ENCODE results near the gene FOXK1.
"Not testable (repeated sequence)": the region's sequence is repeated elsewhere in the genome, so short reads cannot be mapped to it uniquely, and the experiment has no call there.

FOXK1 gene

DNA sequence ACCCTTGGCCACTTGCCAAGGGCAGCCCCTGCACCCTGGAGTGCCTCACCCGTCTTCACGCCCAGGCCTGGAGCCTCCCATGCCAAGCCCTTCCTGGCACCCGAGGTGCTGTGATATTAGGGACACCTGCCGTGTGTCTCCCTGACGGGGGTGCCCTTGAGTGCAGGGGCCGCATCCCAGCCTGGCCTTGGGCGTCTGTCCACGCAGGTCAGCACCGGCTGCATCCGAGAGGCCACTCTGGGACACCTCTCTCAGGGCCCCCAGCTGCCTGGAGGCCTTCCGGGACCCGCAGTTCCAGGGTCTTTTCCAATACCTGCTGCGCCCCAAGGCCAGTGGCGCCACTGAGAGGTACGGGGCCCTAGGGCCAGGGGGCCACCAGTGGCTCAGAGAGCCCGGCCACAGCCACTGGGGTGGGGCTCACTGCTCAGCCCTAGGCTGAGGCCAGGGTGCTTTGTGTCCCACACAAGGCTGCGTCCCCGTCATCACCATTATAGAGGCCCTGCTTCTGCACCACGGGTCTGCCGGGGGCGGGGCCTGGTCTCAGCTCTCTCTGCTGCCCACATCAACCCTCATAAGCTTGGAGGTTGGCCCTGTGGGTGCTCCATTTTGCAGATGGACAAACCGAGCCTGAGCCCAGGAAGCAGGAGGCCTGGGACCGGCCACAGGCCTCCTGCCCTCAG, 106.0 kb downstream of the FOXK1 start:
- no peak for DNase-seq

GRCh38 chr7:4788627-4789189, 106.6 kb downstream of the FOXK1 start:
- no peak for DNase-seq

GRCh38 chr7:4789194-4790077, 107.3 kb downstream of the FOXK1 start:
- DNase-seq, result no peak

- DNase-seq, result no peak
Observed at GRCh38 chr7:4790078-4790465, 108.0 kb downstream of the FOXK1 start.

- DNase-seq, result no peak
Observed at GRCh38 chr7:4790516-4790991, 108.5 kb downstream of the FOXK1 start.

GRCh38 chr7:4791101-4791737, 109.1 kb downstream of the FOXK1 start:
- DNase-seq, result no peak

DNA sequence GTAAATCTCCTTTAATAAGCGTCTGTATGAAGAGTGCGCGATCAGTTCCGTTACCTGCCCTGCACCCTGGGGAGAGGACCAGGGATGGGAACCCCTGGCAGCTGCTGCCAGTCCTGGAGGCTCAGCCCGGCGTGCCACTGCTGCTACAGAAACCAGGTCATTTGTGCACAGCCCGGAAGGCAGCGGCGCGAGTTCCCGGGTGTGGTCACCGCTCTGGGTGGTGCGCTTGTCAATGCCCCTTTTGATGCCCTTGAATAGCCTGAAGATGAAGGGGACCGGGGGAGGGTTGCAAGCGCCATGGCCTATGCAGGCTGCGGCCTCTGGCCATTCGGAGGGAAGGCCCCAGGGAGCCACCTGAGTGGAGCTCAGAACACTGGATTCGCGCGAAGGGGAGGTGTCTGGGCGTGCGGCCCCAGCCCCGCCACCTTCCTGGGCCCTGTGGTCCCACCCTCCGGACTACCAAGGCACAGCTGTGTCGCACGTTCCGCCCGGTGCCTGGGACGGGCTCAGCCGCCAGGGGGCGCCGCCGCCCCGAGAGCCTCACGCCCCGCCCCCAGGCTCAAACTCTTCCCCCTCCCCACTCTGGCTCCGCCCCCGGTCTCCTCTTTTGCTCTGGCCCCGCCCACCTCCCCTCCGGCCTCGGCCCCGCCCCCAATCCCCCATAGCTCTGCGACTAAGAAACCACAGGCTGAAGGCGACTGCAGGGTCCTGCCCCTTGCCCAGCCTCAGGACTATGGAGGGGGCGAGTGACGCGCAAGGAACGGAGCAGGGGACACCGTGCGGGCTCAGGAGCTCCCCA, 109.8 kb downstream of the FOXK1 start:
- peak; percentile 91 for DNase-seq

DNA sequence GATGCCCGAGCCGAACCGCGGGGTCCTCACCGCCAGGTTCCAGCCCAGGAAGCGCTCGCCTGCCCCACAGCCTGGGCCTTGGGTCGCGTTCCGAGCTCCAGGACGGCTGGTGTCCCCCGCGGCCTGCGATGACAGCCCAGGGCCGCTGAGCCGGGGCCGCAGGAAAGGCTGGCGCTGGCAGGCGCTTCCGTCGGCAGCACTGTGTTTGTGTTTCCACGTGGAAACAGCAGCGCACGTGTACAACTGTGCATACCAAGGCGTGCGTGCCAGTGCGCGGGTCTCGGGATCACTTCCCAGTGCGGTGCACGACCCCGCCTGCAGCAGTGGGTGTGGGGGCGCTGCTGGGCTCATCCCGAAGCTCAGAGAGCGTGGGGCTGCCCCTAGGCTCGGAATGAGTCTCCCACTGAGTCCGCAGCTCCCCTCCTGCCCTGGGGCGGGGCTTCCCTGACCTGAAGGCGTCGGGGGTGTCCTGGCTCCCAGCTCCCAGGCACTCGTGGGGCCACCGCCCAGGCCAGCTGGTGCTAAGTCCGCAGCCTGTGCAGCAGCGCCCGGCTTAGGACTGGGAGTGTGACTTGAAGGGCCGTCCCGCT, 110.5 kb downstream of the FOXK1 start:
- DNase-seq, result no peak

DNA sequence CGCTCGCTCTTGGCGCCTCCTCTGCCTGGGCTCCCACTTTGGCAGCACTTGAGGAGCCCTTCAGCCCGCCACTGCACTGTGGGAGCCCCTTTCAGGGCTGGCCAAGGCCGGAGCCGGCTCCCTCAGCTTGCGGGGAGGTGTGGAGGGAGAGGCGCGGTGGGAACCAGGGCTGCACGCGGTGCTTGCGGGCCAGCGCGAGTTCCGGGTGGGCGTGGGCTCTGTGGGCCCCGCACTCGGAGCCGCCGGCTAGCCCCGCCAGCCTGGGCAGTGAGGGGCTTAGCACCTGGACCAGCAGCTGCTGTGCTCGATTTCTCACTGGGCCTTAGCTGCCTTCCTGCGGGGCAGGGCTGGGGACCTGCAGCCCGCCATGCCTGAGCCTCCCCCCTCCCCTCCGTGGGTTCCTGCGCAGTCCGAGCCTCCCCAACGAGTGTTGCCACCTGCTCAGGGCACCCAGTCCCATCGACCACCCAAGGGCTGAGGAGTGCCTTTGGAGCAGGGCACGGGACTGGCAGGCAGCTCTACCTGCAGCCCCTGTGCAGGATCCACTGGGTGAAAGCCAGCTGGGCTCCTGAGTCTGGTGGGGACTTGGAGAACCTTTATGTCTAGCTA, 111.4 kb downstream of the FOXK1 start:
- DNase-seq, result not testable (repeated sequence)

DNA sequence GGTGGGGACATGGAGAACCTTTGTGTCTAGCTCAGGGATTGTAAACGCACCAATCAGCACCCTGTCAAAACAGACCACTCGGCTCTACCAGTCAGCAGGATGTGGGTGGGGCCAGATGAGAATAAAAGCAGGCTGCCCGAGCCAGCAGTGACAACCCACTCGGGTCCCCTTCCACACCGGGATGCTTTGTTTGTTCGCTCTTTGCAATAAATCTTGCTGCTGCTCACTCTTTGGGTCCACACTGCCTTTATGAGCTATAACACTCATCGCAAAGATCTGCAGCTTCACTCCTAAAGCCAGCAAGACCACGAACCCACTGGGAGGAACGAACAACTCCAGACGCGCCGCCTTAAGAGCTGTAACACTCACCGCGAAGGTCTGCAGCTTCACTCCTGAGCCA, 112.1 kb downstream of the FOXK1 start:
- not testable (repeated sequence) for DNase-seq

DNA sequence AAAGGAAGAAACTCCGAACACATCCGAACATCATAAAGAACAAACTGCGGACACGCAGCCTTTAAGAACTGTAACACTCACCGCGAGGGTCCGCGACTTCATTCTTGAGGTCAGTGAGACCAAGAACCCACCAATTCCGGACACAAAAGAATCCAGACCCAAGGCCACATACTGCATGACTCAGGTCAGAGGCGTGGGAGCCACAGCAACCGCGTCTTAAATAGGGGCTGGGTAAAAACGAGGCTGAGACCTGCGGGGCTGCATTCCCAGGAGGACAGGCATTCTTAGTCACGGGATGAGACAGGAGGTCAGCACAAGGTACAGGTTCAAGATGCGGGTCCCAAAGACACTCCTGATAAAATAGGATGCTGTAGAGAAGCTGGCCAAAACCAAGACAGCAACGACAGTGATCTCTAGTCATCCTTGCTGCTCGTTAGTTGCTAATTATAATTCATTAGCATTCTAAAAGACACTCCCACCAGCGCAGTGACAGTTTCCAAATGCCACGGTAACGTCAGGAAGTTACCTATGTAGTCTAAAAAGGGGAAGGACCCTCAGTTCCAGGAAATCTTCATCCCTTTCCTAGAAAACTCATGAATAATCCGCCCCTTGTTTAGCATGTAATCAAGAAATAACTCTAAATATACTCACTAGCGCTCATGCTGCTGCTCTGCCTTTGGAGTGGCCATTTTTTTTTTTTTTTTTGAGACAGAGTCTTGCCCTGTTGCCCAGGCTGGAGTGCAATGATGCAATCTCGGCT, 112.7 kb downstream of the FOXK1 start:
- DNase-seq, result no peak

DNA sequence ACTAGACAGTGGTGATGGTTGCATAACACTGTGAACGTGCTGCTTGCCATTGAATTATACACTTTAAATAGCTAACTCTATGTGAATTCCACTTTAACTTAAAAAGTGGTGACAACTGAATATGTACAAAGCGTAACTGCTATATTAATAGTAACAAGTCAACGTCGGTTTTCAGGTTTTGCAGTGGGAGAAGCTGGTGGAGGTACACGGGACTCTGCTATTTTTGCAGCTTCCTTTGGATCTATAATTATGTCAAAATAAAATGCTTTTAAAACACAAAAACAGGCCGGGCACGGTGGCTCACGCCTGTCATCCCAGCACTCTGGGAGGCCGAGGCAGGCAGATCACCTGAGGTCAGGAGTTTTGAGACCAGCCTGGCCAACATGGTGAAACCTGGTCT, 114.4 kb downstream of the FOXK1 start:
- DNase-seq, result no peak

DNA sequence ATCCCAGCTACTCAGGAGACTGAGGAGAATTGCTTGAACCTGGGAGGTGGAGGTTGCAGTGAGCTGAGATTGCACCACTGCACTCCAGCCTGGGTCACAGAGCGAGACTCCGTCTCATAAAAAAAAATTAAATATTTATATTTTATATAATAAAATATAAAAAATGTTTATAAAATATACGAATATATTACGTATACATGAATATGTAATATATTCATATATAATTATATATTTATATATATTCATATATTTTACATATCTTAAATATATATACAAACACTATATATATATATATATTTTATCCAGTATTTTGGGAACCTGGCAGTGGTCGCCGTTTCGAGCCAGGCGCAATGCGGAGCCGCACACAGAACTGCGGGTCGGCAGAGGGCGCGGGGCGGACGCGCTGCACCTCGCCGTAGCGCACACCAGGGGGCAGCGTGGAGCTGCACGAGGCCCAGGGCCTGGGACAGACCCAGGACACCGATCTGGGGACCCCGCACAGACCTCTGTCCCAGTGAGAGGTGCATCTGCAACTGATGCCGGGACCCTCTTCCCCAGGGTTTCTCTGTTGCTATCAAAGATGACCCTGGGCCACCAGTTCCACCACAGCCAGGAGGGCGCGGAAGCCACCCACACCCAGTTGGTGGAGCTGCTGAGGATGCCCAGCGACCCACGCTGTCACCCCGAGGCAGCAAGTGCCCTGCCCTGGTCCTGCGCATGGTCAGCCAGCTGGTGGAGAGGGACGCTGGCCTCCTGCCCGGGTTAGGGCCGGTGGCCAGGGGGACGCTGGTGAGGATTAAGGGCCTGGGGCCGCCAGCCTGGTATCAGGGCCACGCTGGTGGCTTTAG, 116.0 kb downstream of the FOXK1 start:
- DNase-seq, result peak; percentile 88

GRCh38 chr7:4798706-4799235, 116.7 kb downstream of the FOXK1 start:
- DNase-seq, result no peak

GRCh38 chr7:4799508-4800268, 117.6 kb downstream of the FOXK1 start:
- no peak for DNase-seq

GRCh38 chr7:4800487-4800886, 118.4 kb downstream of the FOXK1 start:
- no peak for DNase-seq

GRCh38 chr7:4800926-4801838, 119.1 kb downstream of the FOXK1 start:
- no peak for DNase-seq

GRCh38 chr7:4801839-4802231, 119.7 kb downstream of the FOXK1 start:
- no peak for DNase-seq
